Endothelial cell of umbilical vein (primary cell): ENCODE data around the gene ORC5. TPM values are rescaled to one million over a fixed set of nuclear protein-coding genes. Genes with fewer than 3 reads are reported as not detected.
"Not testable (repeated sequence)": the region's sequence is repeated elsewhere in the genome, so short reads cannot be mapped to it uniquely, and the experiment has no call there.

Experiments
- BruUV-seq: library from RNA; stranded (reverse); fragments of 400-500 nt; replicated peaks from 2 replicates; lab custom pipeline; 2021; lab: Mats Ljungman, UMichigan
- CTCF ChIA-PET: fragments of 300-600, 350-600 bp; sonication (Branson Sonifier 250); formaldehyde crosslinking; loops from one replicate; lab custom pipeline; 2021; ENCODE audit warnings: antibody characterized with exemption, inconsistent platforms; lab: Charles Lee
- POLR2A ChIA-PET: fragments of 300-600, 350-600 bp; sonication (Branson Sonifier 250); formaldehyde crosslinking; loops from one replicate; lab custom pipeline; 2021; ENCODE audit warnings: antibody characterized with exemption, inconsistent platforms; lab: Charles Lee
- DNase-seq: peaks from one replicate; pipeline ENCODE4 v3.0.0-alpha.2; 2011; ENCODE audit warnings: low read depth, low spot score
- FAIRE-seq: peaks from 2 replicates; lab custom pipeline; 2011; peaks lifted over from hg19 to GRCh38; lab: Jason Lieb, UNC
- H2AFZ ChIP-seq: 2 replicates; pipeline ENCODE4 v1.6.0; 2012; ENCODE audit warnings: low read depth, low read length, control low read depth, inconsistent platforms
- H3K27ac ChIP-seq: 2 replicates; pipeline ENCODE4 v1.5.1; 2011; ENCODE audit warnings: low read depth, mild to moderate bottlenecking, control low read depth, low read length, moderate library complexity; ENCODE audit not compliant: insufficient read depth
- H3K27me3 ChIP-seq, 2 experiments: 2 replicates each; pipeline versions ENCODE4 v1.6.0 to v1.6.1; 2011; ENCODE audit warnings: low read length in 2 of 2, mixed read lengths in 1 of 2; ENCODE audit not compliant: control insufficient read depth in 2 of 2, insufficient read depth in 2 of 2
- H3K36me3 ChIP-seq, 2 experiments: 2 replicates in 1 of 2; 3 replicates in 1 of 2; pipeline ENCODE4 v1.5.1; 2011; ENCODE audit warnings: low read length in 2 of 2, mild to moderate bottlenecking in 1 of 2, moderate library complexity in 1 of 2; ENCODE audit not compliant: control insufficient read depth in 2 of 2, insufficient read depth in 2 of 2; ENCODE audit errors: extremely low read depth in 1 of 2
- H3K4me1 ChIP-seq: 3 replicates; pipeline ENCODE4 v1.5.1; 2011; ENCODE audit warnings: mild to moderate bottlenecking, low read length; ENCODE audit not compliant: control insufficient read depth, insufficient read depth; ENCODE audit errors: extremely low read depth
- H3K4me2 ChIP-seq: 2 replicates; pipeline ENCODE4 v1.6.1; 2011; ENCODE audit warnings: low read length, control low read depth, mixed read lengths; ENCODE audit not compliant: insufficient read depth
- H3K4me3 ChIP-seq, 3 experiments: fragments of 200-600 bp in 1 of 3; sonication (generic), shearing (Covaris generic) in 1 of 3; replicated peaks in 1 of 3; 2 replicates each; pipeline ENCODE4 v1.5.1; 2011 to 2016; ENCODE audit warnings: control low read depth in 3 of 3, low read length in 3 of 3, mild to moderate bottlenecking in 2 of 3, inconsistent platforms in 1 of 3, low read depth in 1 of 3, moderate library complexity in 1 of 3; ENCODE audit not compliant: insufficient read depth in 1 of 3
- H3K79me2 ChIP-seq: 2 replicates; pipeline ENCODE4 v1.6.0; 2012; ENCODE audit warnings: low read length, inconsistent platforms; ENCODE audit not compliant: control insufficient read depth, insufficient read depth
- H3K9ac ChIP-seq: replicated peaks from 2 replicates; pipeline ENCODE3; 2011; ENCODE audit warnings: low read length, control low read depth; ENCODE audit not compliant: insufficient read depth; ENCODE audit errors: extremely low read depth
- H3K9me1 ChIP-seq: replicated peaks from 3 replicates; pipeline ENCODE4 v1.6.0; 2011; ENCODE audit warnings: mild to moderate bottlenecking, low read length; ENCODE audit not compliant: control insufficient read depth, insufficient read depth; ENCODE audit errors: extremely low read depth
- H3K9me3 ChIP-seq: replicated peaks from 2 replicates; pipeline ENCODE4 v1.5.1; 2012; ENCODE audit warnings: low read length, inconsistent platforms; ENCODE audit not compliant: control insufficient read depth, insufficient read depth
- H4K20me1 ChIP-seq: replicated peaks from 2 replicates; pipeline ENCODE3; 2011; ENCODE audit warnings: mild to moderate bottlenecking, low read length; ENCODE audit not compliant: control insufficient read depth, insufficient read depth; ENCODE audit errors: extremely low read depth
- JUN ChIP-seq: IDR thresholded peaks from 2 replicates; pipeline ENCODE4 v1.6.1; 2011; ENCODE audit warnings: borderline replicate concordance, low read depth; ENCODE audit not compliant: insufficient read length, insufficient read depth
- dilution Hi-C: fragments of 300-500 bp; cut with MboI; formaldehyde crosslinking; loops from one replicate; pipeline ENCODE4 v1.15.0; 2019; ENCODE audit warnings: low sequenced_read_pairs; ENCODE audit not compliant: extremely low pct_ligation_motif_present
- intact Hi-C: fragments of 100-400 bp; cut with micrococcal nuclease; formaldehyde crosslinking; loops from one replicate; pipeline ENCODE4 v1.10.0; 2022
- polyA plus RNA-seq, 4 experiments: library from polyadenylated mRNA; depleted of rRNA in 3 of 4; stranded (reverse) in 3 of 4; unstranded in 1 of 4; fragments of >200 nt; gene quantifications; 2 replicates each; pipeline versions ENCODE4 v1.2.1 to v1.2.3, GENCODE V29; 2011 to 2012; ENCODE audit warnings: missing spikeins in 1 of 4
- total RNA-seq: library from RNA; stranded (reverse); gene quantifications from 2 replicates; pipeline ENCODE4 v1.2.3, GENCODE V29; 2021

Gene ORC5
- total and polyA plus RNA-seq, 2 donors (not counting 3 experiments of a cell fraction or from before 2014, with no cell fraction given): 7.9 to 21.1 TPM

DNA sequence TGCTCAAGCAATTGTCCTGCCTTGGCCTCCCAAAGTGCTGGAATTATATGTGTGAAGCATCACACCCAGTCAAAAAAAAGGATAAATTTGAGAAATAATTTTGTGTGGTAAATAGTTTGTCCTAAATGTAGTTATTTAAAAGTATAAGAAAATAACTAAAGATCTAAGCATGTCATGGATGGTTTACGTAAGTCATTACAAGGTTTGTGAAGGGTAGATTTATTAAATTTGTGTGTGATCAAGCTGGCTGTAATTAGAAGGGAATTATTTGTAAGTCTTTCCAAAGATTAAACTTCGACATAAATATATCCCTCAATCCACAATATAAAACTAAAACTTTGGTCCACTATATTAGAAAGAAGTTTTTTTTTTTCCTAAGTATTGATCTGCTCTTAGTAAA lies 28.6 kb downstream of the ORC5 start:
- Histone ChIP-seq H3K27me3 (no peaks in the 10 kb centered on the region), H3K4me1 (peaks cover 12% of the 10 kb centered on the region), H2AFZ (no peak overlapping the region), H3K9me1 (no peaks in the 10 kb centered on the region), H3K79me2 (no peaks in the 10 kb centered on the region), H3K4me2 (no peak overlapping the region), H3K9me3 (no peaks in the 10 kb centered on the region), H3K27ac (no peak overlapping the region), H3K9ac (no peak overlapping the region), H3K4me3 (no peak overlapping the region), H3K36me3 (peaks cover 3% of the 10 kb centered on the region in 2 experiments), H4K20me1 (no peaks in the 10 kb centered on the region)
- POLR2A ChIA-PET: interaction anchor here (0.7 kb wide), 2 partner anchors 20 to 546 kb away, joined by 3 read pairs; no protein-coding TSS in a partner anchor
- BruUV-seq: no TSS peak
- intact Hi-C loops: no loop called here
- dilution Hi-C loops: no loop called here
- DNase-seq (no peak), FAIRE-seq (no peak)
- CTCF ChIA-PET: no interaction called here
- no peak for TF ChIP-seq JUN

- CTCF ChIA-PET, H3K9ac ChIP-seq, H2AFZ ChIP-seq, DNase-seq, BruUV-seq, FAIRE-seq, H3K4me2 ChIP-seq, H3K4me3 ChIP-seq, H3K79me2 ChIP-seq, intact Hi-C loops, H3K9me3 ChIP-seq, H3K9me1 ChIP-seq, H3K27me3 ChIP-seq, H3K36me3 ChIP-seq, H3K27ac ChIP-seq, dilution Hi-C loops, H4K20me1 ChIP-seq, POLR2A ChIA-PET: not testable (repeated sequence)
- H3K4me1 ChIP-seq: peaks cover 12% of the 10 kb centered on the region
Measured at GRCh38 chr7:104177565-104178083, 30.2 kb downstream of the ORC5 start.
